Loucy (cell line): Measurements from ENCODE around the gene ZKSCAN4.

Experiments used
- H2AFZ ChIP-seq: fragments of 200-600 bp; sonication (generic); 2 replicates; pipeline ENCODE4 v1.6.0; 2016; ENCODE audit warnings: antibody characterized with exemption, mild to moderate bottlenecking, low read length, moderate library complexity
- H3F3A ChIP-seq: fragments of 200-600 bp; 2 replicates; pipeline ENCODE4 v1.6.0; 2016; ENCODE audit warnings: antibody characterized with exemption, low read depth, mild to moderate bottlenecking
- H3K27me3 ChIP-seq: fragments of 200-600 bp; sonication (generic); 2 replicates; pipeline ENCODE4 v1.6.1; 2014; ENCODE audit warnings: low read length, mild to moderate bottlenecking; ENCODE audit not compliant: insufficient read depth, poor library complexity, severe bottlenecking
- H3K36me3 ChIP-seq: fragments of 200-600 bp; sonication (generic); 2 replicates; pipeline ENCODE4 v1.6.1; 2016; ENCODE audit warnings: low read length; ENCODE audit not compliant: insufficient read depth
- H3K4me1 ChIP-seq: fragments of 200-600 bp; sonication (generic); 2 replicates; pipeline ENCODE4 v1.5.1; 2014; ENCODE audit warnings: low read length, mild to moderate bottlenecking; ENCODE audit not compliant: insufficient read depth, poor library complexity, severe bottlenecking
- H3K4me2 ChIP-seq: fragments of 200-600 bp; sonication (generic); 2 replicates; pipeline ENCODE4 v1.6.0; 2014; ENCODE audit warnings: antibody characterized with exemption, low read length, low read depth, mild to moderate bottlenecking; ENCODE audit not compliant: poor library complexity, severe bottlenecking
- H3K4me3 ChIP-seq: fragments of 200-600 bp; sonication (generic); 2 replicates; pipeline ENCODE4 v1.5.1; 2014; ENCODE audit warnings: low read length, mild to moderate bottlenecking, mixed read lengths; ENCODE audit not compliant: poor library complexity, severe bottlenecking
- H3K79me2 ChIP-seq: fragments of 200-600 bp; sonication (generic); 2 replicates; pipeline ENCODE4 v1.6.1; 2014; ENCODE audit warnings: low read length; ENCODE audit not compliant: insufficient read depth
- H3K9ac ChIP-seq: fragments of 200-600 bp; sonication (generic); 2 replicates; pipeline ENCODE4 v1.6.0; 2014; ENCODE audit warnings: mild to moderate bottlenecking, low read depth, low read length, moderate library complexity; ENCODE audit not compliant: poor library complexity, severe bottlenecking
- H3K9me2 ChIP-seq: fragments of 200-600 bp; sonication (generic); replicated peaks from 2 replicates; pipeline ENCODE4 v1.6.1; 2016; ENCODE audit warnings: low read depth, low read length, mixed read lengths
- H3K9me3 ChIP-seq: fragments of 200-600 bp; sonication (generic); 2 replicates; pipeline ENCODE4 v1.6.1; 2014; ENCODE audit warnings: mild to moderate bottlenecking, antibody characterized with exemption, low read length, low read depth; ENCODE audit not compliant: insufficient read depth
- H4K20me1 ChIP-seq: fragments of 200-600 bp; sonication (generic); 2 replicates; pipeline ENCODE4 v1.6.0; 2014; ENCODE audit warnings: antibody characterized with exemption, low read length, mild to moderate bottlenecking; ENCODE audit not compliant: insufficient read depth, poor library complexity, severe bottlenecking
- CTCF ChIP-seq: fragments of 200-600 bp; sonication (generic); conservative IDR thresholded peaks from 2 replicates; pipeline ENCODE4 v1.5.1; 2014; ENCODE audit warnings: mild to moderate bottlenecking, antibody characterized with exemption, low read length
- EZH2phosphoT487 ChIP-seq: fragments of 200-600 bp; IDR thresholded peaks from 2 replicates; pipeline ENCODE4 v1.6.1; 2018; ENCODE audit warnings: antibody characterized with exemption, mild to moderate bottlenecking, moderate library complexity, borderline replicate concordance

The ZKSCAN4 gene

GRCh38 chr6:28266563-28266961 lies 14.5 kb upstream of the ZKSCAN4 start:
- Histone ChIP-seq H3K9me2 (no peaks in the 10 kb centered on the region), H4K20me1 (no peaks in the 10 kb centered on the region), H3K4me2 (peak overlapping the region; percentile 91), H3K4me1 (peaks cover 33% of the 10 kb centered on the region), H3K9me3 (no peaks in the 10 kb centered on the region), H3F3A (no peaks in the 10 kb centered on the region), H3K9ac (peak overlapping the region; percentile 80), H3K4me3 (peak overlapping the region; percentile 80), H3K79me2 (peaks cover 23% of the 10 kb centered on the region), H3K36me3 (no peaks in the 10 kb centered on the region), H3K27me3 (no peaks in the 10 kb centered on the region), H2AFZ (peak overlapping the region; percentile 93)
- TF ChIP-seq EZH2phosphoT487, result no peak
- TF ChIP-seq CTCF, result no peak

- TF ChIP-seq CTCF (no peak), EZH2phosphoT487 (no peak)
- H3K9me3 ChIP-seq, result no peaks in the 10 kb centered on the region
- H2AFZ ChIP-seq, result no peak overlapping the region
- H4K20me1 ChIP-seq, result no peaks in the 10 kb centered on the region
- no peak overlapping the region for H3K4me2 ChIP-seq
- no peaks in the 10 kb centered on the region for H3K27me3 ChIP-seq
- H3K9me2 ChIP-seq, result no peaks in the 10 kb centered on the region
- no peaks in the 10 kb centered on the region for H3F3A ChIP-seq
- H3K36me3 ChIP-seq, result no peaks in the 10 kb centered on the region
- peaks cover 15% of the 10 kb centered on the region for H3K79me2 ChIP-seq
- H3K4me1 ChIP-seq, result peaks cover 33% of the 10 kb centered on the region
- H3K4me3 ChIP-seq, result no peak overlapping the region
- H3K9ac ChIP-seq, result peak overlapping the region; percentile 0
These were observed 12.8 kb upstream of the ZKSCAN4 start for GRCh38 chr6:28264834-28265401.

- TF ChIP-seq CTCF, result no peak
- Histone ChIP-seq H3K9ac (peak overlapping the region; percentile 0), H3K9me3 (no peaks in the 10 kb centered on the region), H3K79me2 (peaks cover 15% of the 10 kb centered on the region), H3K27me3 (no peaks in the 10 kb centered on the region), H3K4me3 (no peak overlapping the region), H4K20me1 (no peaks in the 10 kb centered on the region), H3K9me2 (no peaks in the 10 kb centered on the region), H3K36me3 (no peaks in the 10 kb centered on the region), H3K4me1 (peaks cover 28% of the 10 kb centered on the region), H3F3A (no peaks in the 10 kb centered on the region), H3K4me2 (peak overlapping the region; percentile 11), H2AFZ (peak overlapping the region; percentile 58)
These were observed 11.9 kb upstream of the ZKSCAN4 start for GRCh38 chr6:28263922-28264321.
